Adrenal gland (tissue), 12 donors: ENCODE data around the gene CCDC169. TPM values are rescaled to one million over a fixed set of nuclear protein-coding genes. Genes with fewer than 3 reads are reported as not detected.

Experiments used
- DNase-seq, 7 donors: peaks; one replicate each; pipeline ENCODE4 v3.0.0-alpha.2; 2019 to 2020
- H3K27ac ChIP-seq, 5 donors: fragments of 200-600 bp; sonication (generic) in 4 of 5; 1 replicate in 3 of 5; 2 replicates in 2 of 5; pipeline versions ENCODE4 v1.5.1 to v1.8.0; 2016 to 2020; ENCODE audit warnings: mild to moderate bottlenecking in 1 of 5
- H3K27me3 ChIP-seq: fragments of 200-600 bp; 2 replicates; pipeline ENCODE4 v1.8.0; 2021
- H3K36me3 ChIP-seq, 2 donors: fragments of 200-600 bp; replicated peaks in 1 of 2; 1 replicate in 1 of 2; 2 replicates in 1 of 2; pipeline versions ENCODE4 v1.5.1 to v1.8.0; 2018 to 2022
- H3K4me1 ChIP-seq, 2 donors: fragments of 200-600 bp; replicated peaks in 1 of 2; 1 replicate in 1 of 2; 2 replicates in 1 of 2; pipeline versions ENCODE4 v1.5.1 to v1.8.0; 2018 to 2021
- H3K4me3 ChIP-seq, 4 donors: fragments of 200-600 bp; sonication (generic) in 3 of 4; one replicate each; pipeline ENCODE4 v1.5.1; 2016 to 2018
- H3K9me3 ChIP-seq, 3 donors: fragments of 200-600 bp; sonication (generic) in 1 of 3; replicated peaks in 1 of 3; 1 replicate in 2 of 3; 2 replicates in 1 of 3; pipeline versions ENCODE4 v1.5.1 to v1.8.0; 2016 to 2021
- CTCF ChIP-seq, 6 experiments: fragments of 450-650 bp in 4 of 6; fragments of 200-600 bp in 2 of 6; sonication (generic) in 1 of 6; IDR thresholded peaks; 1 replicate in 5 of 6; 2 replicates in 1 of 6; pipeline versions ENCODE4 v1.5.1 to v1.8.0; 2016 to 2021; ENCODE audit warnings: antibody characterized with exemption in 6 of 6, mild to moderate bottlenecking in 2 of 6, moderate library complexity in 1 of 6
- POLR2A ChIP-seq, 2 donors: fragments of 450-650 bp; IDR thresholded peaks; one replicate each; pipeline ENCODE4 v1.6.1; 2017; ENCODE audit warnings: antibody characterized with exemption in 2 of 2, mild to moderate bottlenecking in 2 of 2, moderate library complexity in 1 of 2
- WGBS, 4 donors: extraction: QIAGEN DNeasy Blood & Tissue Kit in 2 of 4; methylation state at CpG; one replicate each; pipeline versions ENCODE4 v1.1.5 to v1.1.7; 2013 to 2017; 5-methylcytosine and 5-hydroxymethylcytosine counted together
- intact Hi-C, 2 donors: fragments of 100-400 bp; cut with DNase I; formaldehyde crosslinking; loops; one replicate each; pipeline versions ENCODE4 v1.14.1 to v1.15.0; 2022 to 2023
- polyA plus RNA-seq, 3 donors: library from polyadenylated mRNA; stranded (reverse); fragments of 200-250 nt in 2 of 3; fragments of 350-450 nt in 1 of 3; fragmentation: Illumina TruSeq in 1 of 3; extraction: RNeasy Lipid Tissue Mini Kit (QIAGEN cat#74804) in 1 of 3; gene quantifications; one replicate each; pipeline ENCODE4 v1.2.3, GENCODE V29; 2013 to 2014
- total RNA-seq, 9 donors: library from RNA; depleted of rRNA in 4 of 9; stranded (reverse); fragments of >200 nt in 4 of 9; fragments of 120-200 nt in 1 of 9; fragmentation: NEBNext Ultra II Directional in 1 of 9; extraction: Animal tissue kit (Norgen Biotek cat#: 25700) in 1 of 9; gene quantifications; one replicate each; pipeline versions ENCODE4 v1.1.0 to v1.2.4, GENCODE V29; 2013 to 2023
- donor health status: healthy with polysubstance abuse.
- donor health status: Bipolar disorder and iron deficiency.
- donor health status: DM: yes; HTN: yes; CAD: no.
- donor health status: DM: no; HTN: no; CAD: no.
- donor health status: DM: no; HTN: no; CAD: no.
- donor health status: DM: yes; HTN: yes; CAD: no.

Gene CCDC169
- total and polyA plus RNA-seq, 12 donors, result 0.18 to 3.7 (median 1.7) TPM

- Histone ChIP-seq H3K4me3 (no peak overlapping the region), H3K9me3 (no peaks in the 10 kb centered on the region), H3K36me3 (no peaks in the 10 kb centered on the region), H3K27ac (no peak overlapping the region), H3K27me3 (no peaks in the 10 kb centered on the region), H3K4me1 (no peaks in the 10 kb centered on the region)
- intact Hi-C loops, result no loop called here
- DNase-seq, result no peak
- TF ChIP-seq POLR2A (IDR thresholded peaks at IDR 0.05), result no peak
- TF ChIP-seq CTCF (IDR thresholded peaks at IDR 0.05), result no peak
These were observed 46.1 kb downstream of the CCDC169 start for GRCh38 chr13:36251526-36251925.

- H3K4me3 ChIP-seq, result no peak overlapping the region
- H3K27ac ChIP-seq, result no peak overlapping the region
- H3K36me3 ChIP-seq, result no peaks in the 10 kb centered on the region
- no peaks in the 10 kb centered on the region for H3K9me3 ChIP-seq
- 76 to 87% (median 81%) methylated on average over 4 of the region's 4 CpGs for WGBS, 4 donors
- TF ChIP-seq CTCF (IDR thresholded peaks at IDR 0.05), result no peak
- no peak for TF ChIP-seq POLR2A (IDR thresholded peaks at IDR 0.05)
- no peaks in the 10 kb centered on the region for H3K4me1 ChIP-seq
- no peak for DNase-seq
- intact Hi-C loops, result no loop called here
- H3K27me3 ChIP-seq, result no peaks in the 10 kb centered on the region
These were observed 46.6 kb downstream of the CCDC169 start for GRCh38 chr13:36251017-36251416.

- H3K4me3 ChIP-seq, result no peak overlapping the region
These were observed 48.9 kb downstream of the CCDC169 start for GRCh38 chr13:36248700-36249099.

GRCh38 chr13:36244990-36245389 lies 52.6 kb downstream of the CCDC169 start:
- WGBS, 4 donors, result 46 to 65% (median 59%) methylated on average over 1 of the region's 1 CpG

More at GRCh38 chr13:36248700-36249099, 48.9 kb downstream of the CCDC169 start:
- intact Hi-C loops, result no loop called here
- H3K27me3 ChIP-seq, result no peaks in the 10 kb centered on the region
- no peaks in the 10 kb centered on the region for H3K4me1 ChIP-seq
- TF ChIP-seq CTCF (IDR thresholded peaks at IDR 0.05), result no peak
- no peak for TF ChIP-seq POLR2A (IDR thresholded peaks at IDR 0.05)
- H3K27ac ChIP-seq, result no peak overlapping the region
- no peak for DNase-seq
- no peaks in the 10 kb centered on the region for H3K9me3 ChIP-seq
- no peaks in the 10 kb centered on the region for H3K36me3 ChIP-seq

More at GRCh38 chr13:36244990-36245389, 52.6 kb downstream of the CCDC169 start:
- Histone ChIP-seq H3K27ac (no peak overlapping the region), H3K4me3 (no peak overlapping the region), H3K36me3 (no peaks in the 10 kb centered on the region), H3K9me3 (no peaks in the 10 kb centered on the region), H3K27me3 (no peaks in the 10 kb centered on the region), H3K4me1 (no peaks in the 10 kb centered on the region)
- DNase-seq, result no peak
- intact Hi-C loops, result no loop called here
- no peak for TF ChIP-seq POLR2A (IDR thresholded peaks at IDR 0.05)
- no peak for TF ChIP-seq CTCF (IDR thresholded peaks at IDR 0.05)
